Astrocyte (in vitro differentiated cells and primary cell): ENCODE data around the gene NFATC1. TPM values are rescaled to one million over a fixed set of nuclear protein-coding genes. Genes with fewer than 3 reads are reported as not detected.

Experiments used
- DNase-seq: peaks from one replicate; pipeline ENCODE4 v3.0.0-alpha.2; 2010; ENCODE audit warnings: low read depth
- FAIRE-seq: peaks from 2 replicates; lab custom pipeline; 2011; peaks lifted over from hg19 to GRCh38; lab: Jason Lieb, UNC
- H2AFZ ChIP-seq: 2 replicates; pipeline ENCODE4 v1.6.0; 2012; ENCODE audit warnings: low read depth, low read length, inconsistent platforms
- H3K27ac ChIP-seq: 2 replicates; pipeline ENCODE4 v1.5.1; 2011; ENCODE audit warnings: low read depth, low read length, inconsistent platforms
- H3K27me3 ChIP-seq: 2 replicates; pipeline ENCODE4 v1.6.0; 2011; ENCODE audit warnings: low read length, inconsistent platforms; ENCODE audit not compliant: insufficient read depth
- H3K36me3 ChIP-seq: 2 replicates; pipeline ENCODE4 v1.5.1; 2011; ENCODE audit warnings: low read length, inconsistent platforms; ENCODE audit not compliant: insufficient read depth
- H3K4me1 ChIP-seq: 2 replicates; pipeline ENCODE4 v1.5.1; 2011; ENCODE audit warnings: low read length, inconsistent platforms; ENCODE audit not compliant: insufficient read depth
- H3K4me2 ChIP-seq: 2 replicates; pipeline ENCODE4 v1.6.0; 2012; ENCODE audit warnings: low read length, inconsistent platforms
- H3K4me3 ChIP-seq: 2 replicates; pipeline ENCODE4 v1.5.1; 2011; ENCODE audit warnings: low read depth, mild to moderate bottlenecking, low read length, inconsistent platforms; ENCODE audit not compliant: insufficient read depth
- H3K79me2 ChIP-seq: 2 replicates; pipeline ENCODE4 v1.6.0; 2012; ENCODE audit warnings: mild to moderate bottlenecking, low read length, inconsistent platforms; ENCODE audit not compliant: insufficient read depth
- H3K9ac ChIP-seq: 2 replicates; pipeline ENCODE4 v1.6.0; 2012; ENCODE audit warnings: mild to moderate bottlenecking, low read length, inconsistent platforms
- H3K9me3 ChIP-seq: 2 replicates; pipeline ENCODE4 v1.5.1; 2012; ENCODE audit warnings: low read depth, mild to moderate bottlenecking, low read length, inconsistent platforms; ENCODE audit not compliant: insufficient read depth
- H4K20me1 ChIP-seq: 2 replicates; pipeline ENCODE4 v1.6.0; 2012; ENCODE audit warnings: low read length, inconsistent platforms; ENCODE audit not compliant: insufficient read depth
- H3K27ac Mint-ChIP-seq: one replicate; pipeline ENCODE4 v1.8.0; 2021; ENCODE audit warnings: mild to moderate bottlenecking, mixed read lengths; ENCODE audit not compliant: unreplicated experiment
- H3K27me3 Mint-ChIP-seq: one replicate; pipeline ENCODE4 v1.8.0; 2021; ENCODE audit warnings: low read depth, mixed read lengths; ENCODE audit not compliant: unreplicated experiment
- H3K36me3 Mint-ChIP-seq: one replicate; pipeline ENCODE4 v1.8.0; 2021; ENCODE audit warnings: low read depth, mixed read lengths; ENCODE audit not compliant: unreplicated experiment
- H3K4me1 Mint-ChIP-seq: one replicate; pipeline ENCODE4 v1.8.0; 2021; ENCODE audit warnings: low read depth, mixed read lengths; ENCODE audit not compliant: unreplicated experiment
- H3K4me3 Mint-ChIP-seq: one replicate; pipeline ENCODE4 v1.8.0; 2021; ENCODE audit warnings: mild to moderate bottlenecking, moderate library complexity, mixed read lengths; ENCODE audit not compliant: unreplicated experiment
- H3K9me3 Mint-ChIP-seq: one replicate; pipeline ENCODE4 v1.8.0; 2021; ENCODE audit warnings: mild to moderate bottlenecking, mixed read lengths; ENCODE audit not compliant: unreplicated experiment
- CTCF ChIP-seq: IDR thresholded peaks from 2 replicates; pipeline ENCODE4 v1.5.1; 2011; ENCODE audit warnings: low read depth, mild to moderate bottlenecking, inconsistent platforms, low read length, moderate library complexity; ENCODE audit not compliant: insufficient read depth
- EZH2 ChIP-seq: IDR thresholded peaks from 2 replicates; pipeline ENCODE4 v1.6.1; 2012; ENCODE audit warnings: mild to moderate bottlenecking, low read length, inconsistent platforms; ENCODE audit not compliant: insufficient read depth
- total RNA-seq: library from RNA; stranded (reverse); gene quantifications from 2 replicates; pipeline ENCODE4 v1.2.1, GENCODE V29; 2021

NFATC1 gene
- total RNA-seq, 1 donor from 2014 or later = 11.0 TPM

GRCh38 chr18:79384151-79384807 is 11.5 kb upstream of the NFATC1 start:
- no peak for TF ChIP-seq EZH2
- no peak for TF ChIP-seq CTCF
- peaks cover 17% of the 10 kb centered on the region for H3K27me3 ChIP-seq
- no peak for FAIRE-seq
- H3K4me2 ChIP-seq = no peak overlapping the region
- peaks cover 8% of the 10 kb centered on the region for H4K20me1 ChIP-seq
- no peaks in the 10 kb centered on the region for H3K9me3 ChIP-seq
- Mint-ChIP-seq H3K4me1 (peaks cover 2% of the 10 kb centered on the region), H3K36me3 (no peaks in the 10 kb centered on the region), H3K4me3 (peak overlapping the region; percentile 14), H3K27me3 (peaks cover 18% of the 10 kb centered on the region), H3K9me3 (no peaks in the 10 kb centered on the region), H3K27ac (no peak overlapping the region)
- no peak overlapping the region for H2AFZ ChIP-seq
- H3K36me3 ChIP-seq = no peaks in the 10 kb centered on the region
- no peak for DNase-seq
- no peaks in the 10 kb centered on the region for H3K79me2 ChIP-seq
- H3K27ac ChIP-seq = no peak overlapping the region
- no peak overlapping the region for H3K4me3 ChIP-seq
- H3K9ac ChIP-seq = no peak overlapping the region
- no peaks in the 10 kb centered on the region for H3K4me1 ChIP-seq

- Histone ChIP-seq H3K79me2 (no peaks in the 10 kb centered on the region), H4K20me1 (peaks cover 8% of the 10 kb centered on the region), H3K4me2 (no peak overlapping the region), H3K9me3 (no peaks in the 10 kb centered on the region), H3K4me3 (no peak overlapping the region), H3K36me3 (no peaks in the 10 kb centered on the region), H3K4me1 (no peaks in the 10 kb centered on the region), H3K27me3 (peaks cover 21% of the 10 kb centered on the region), H3K27ac (no peak overlapping the region), H2AFZ (no peak overlapping the region), H3K9ac (no peak overlapping the region)
- H3K27me3 Mint-ChIP-seq = peaks cover 18% of the 10 kb centered on the region
- H3K4me3 Mint-ChIP-seq = no peak overlapping the region
- no peak for TF ChIP-seq EZH2
- no peak for TF ChIP-seq CTCF
- H3K36me3 Mint-ChIP-seq = no peaks in the 10 kb centered on the region
- H3K4me1 Mint-ChIP-seq = peaks cover 2% of the 10 kb centered on the region
- no peak for FAIRE-seq
- no peak overlapping the region for H3K27ac Mint-ChIP-seq
- no peak for DNase-seq
- H3K9me3 Mint-ChIP-seq = no peaks in the 10 kb centered on the region
Observed at GRCh38 chr18:79384834-79385233, 10.9 kb upstream of the NFATC1 start.

- no peak for FAIRE-seq
Observed at GRCh38 chr18:79385326-79385707, 10.4 kb upstream of the NFATC1 start.

More at GRCh38 chr18:79385326-79385707, 10.4 kb upstream of the NFATC1 start:
- TF ChIP-seq CTCF (no peak), EZH2 (no peak)
- H3K4me1 ChIP-seq = no peaks in the 10 kb centered on the region
- Mint-ChIP-seq H3K36me3 (no peaks in the 10 kb centered on the region), H3K4me3 (no peak overlapping the region), H3K27me3 (peaks cover 20% of the 10 kb centered on the region), H3K9me3 (no peaks in the 10 kb centered on the region), H3K4me1 (peaks cover 2% of the 10 kb centered on the region), H3K27ac (no peak overlapping the region)
- DNase-seq = no peak
- H3K9me3 ChIP-seq = no peaks in the 10 kb centered on the region
- H3K36me3 ChIP-seq = no peaks in the 10 kb centered on the region
- peaks cover 8% of the 10 kb centered on the region for H4K20me1 ChIP-seq
- H2AFZ ChIP-seq = no peak overlapping the region
- no peak overlapping the region for H3K4me3 ChIP-seq
- peaks cover 21% of the 10 kb centered on the region for H3K27me3 ChIP-seq
- H3K79me2 ChIP-seq = no peaks in the 10 kb centered on the region
- no peak overlapping the region for H3K9ac ChIP-seq
- H3K4me2 ChIP-seq = no peak overlapping the region
- no peak overlapping the region for H3K27ac ChIP-seq
